ENCODE results near the gene MPST. TPM values are rescaled to one million over a fixed set of nuclear protein-coding genes. Genes with fewer than 3 reads are reported as not detected.

MPST gene
- total RNA-seq, 2 experiments from 2014 or later: 61.8 to 124 TPM

GRCh38 chr22:37044634-37045625 lies 25.4 kb downstream of the MPST start:
- H3K4me2 ChIP-seq (ENCODE audit: low read length): no peak overlapping the region
- H3K27ac ChIP-seq (ENCODE audit: low read depth, low read length, poor library complexity, severe bottlenecking): no peak overlapping the region
- intact Hi-C loops (cut with micrococcal nuclease; ENCODE audit: unreplicated experiment): loop anchor here (2.0 kb wide), 1 partner anchor 262 kb away; no protein-coding TSS in a partner anchor
- no peak for DNase-seq (ENCODE audit: low spot score)
- H3K4me3 ChIP-seq (ENCODE audit: low read depth, low read length, poor library complexity, severe bottlenecking): no peak overlapping the region
- H3K4me1 ChIP-seq (ENCODE audit: insufficient read depth, low read length, poor library complexity, severe bottlenecking): no peaks in the 10 kb centered on the region
- POLR2A ChIA-PET: interaction anchor here (0.6 to 1.6 kb wide), 3 partner anchors 19 to 227 kb away, joined by 3 to 6 read pairs (median 3); no protein-coding TSS in a partner anchor
- no TSS peak for BruUV-seq (replicated peaks)
- H4K20me1 ChIP-seq (ENCODE audit: insufficient read depth, low read length): no peaks in the 10 kb centered on the region
- no peak overlapping the region for H2AFZ ChIP-seq (ENCODE audit: low read length)
- no peaks in the 10 kb centered on the region for H3K9me2 ChIP-seq (ENCODE audit: insufficient read depth, low read length)
- CTCF ChIA-PET (ENCODE audit: unreplicated experiment): interaction anchor here (0.5 to 1.0 kb wide), 2 partner anchors 26 to 224 kb away, joined by 3 to 10 read pairs; partner anchors contain the start of gene TST
- H3K79me2 ChIP-seq (ENCODE audit: insufficient read depth, low read depth, low read length): no peaks in the 10 kb centered on the region
- TF ChIP-seq EZH2phosphoT487 (IDR thresholded peaks at IDR 0.05; ENCODE audit: borderline replicate concordance, low read depth, low read length): no peak
- no peak for TF ChIP-seq CTCF (conservative IDR thresholded peaks at IDR 0.05; ENCODE audit: low read length)
- H3K36me3 ChIP-seq (ENCODE audit: insufficient read depth, low read length): no peaks in the 10 kb centered on the region
- H3K9me3 ChIP-seq (ENCODE audit: low read length): no peaks in the 10 kb centered on the region

GRCh38 chr22:37045958-37046357 lies 26.4 kb downstream of the MPST start:
- no peak overlapping the region for H2AFZ ChIP-seq (ENCODE audit: low read length)
- ChIA-PET CTCF (ENCODE audit: unreplicated experiment) (no interaction called here), POLR2A (interaction anchor here (1.6 kb wide), 1 partner anchor 26 kb away, joined by 3 read pairs; no protein-coding TSS in a partner anchor)
- peak; percentile 21 for DNase-seq (ENCODE audit: low spot score)
- H3K4me3 ChIP-seq (ENCODE audit: low read depth, low read length, poor library complexity, severe bottlenecking): no peak overlapping the region
- H3K9me2 ChIP-seq (ENCODE audit: insufficient read depth, low read length): no peaks in the 10 kb centered on the region
- no peak overlapping the region for H3K4me2 ChIP-seq (ENCODE audit: low read length)
- H3K27ac ChIP-seq (ENCODE audit: low read depth, low read length, poor library complexity, severe bottlenecking): no peak overlapping the region
- intact Hi-C loops (cut with micrococcal nuclease; ENCODE audit: unreplicated experiment): loop anchor here (2.0 kb wide), 1 partner anchor 263 kb away; no protein-coding TSS in a partner anchor
- H3K36me3 ChIP-seq (ENCODE audit: insufficient read depth, low read length): no peaks in the 10 kb centered on the region
- no TSS peak for BruUV-seq (replicated peaks)
- H3K4me1 ChIP-seq (ENCODE audit: insufficient read depth, low read length, poor library complexity, severe bottlenecking): no peaks in the 10 kb centered on the region
- no peaks in the 10 kb centered on the region for H4K20me1 ChIP-seq (ENCODE audit: insufficient read depth, low read length)
- TF ChIP-seq EZH2phosphoT487 (IDR thresholded peaks at IDR 0.05; ENCODE audit: borderline replicate concordance, low read depth, low read length): no peak
- peak; percentile 79 for TF ChIP-seq CTCF (conservative IDR thresholded peaks at IDR 0.05; ENCODE audit: low read length)
- H3K79me2 ChIP-seq (ENCODE audit: insufficient read depth, low read depth, low read length): no peaks in the 10 kb centered on the region
- no peaks in the 10 kb centered on the region for H3K9me3 ChIP-seq (ENCODE audit: low read length)
